ENCODE measurements around the gene KYNU.
"Not testable (repeated sequence)": the region's sequence is repeated elsewhere in the genome, so short reads cannot be mapped to it uniquely, and the experiment has no call there.

The KYNU gene

GRCh38 chr2:143034292-143035074, 157.0 kb downstream of the KYNU start:
- no peak for DNase-seq

- no peak for DNase-seq
These were observed 174.0 kb downstream of the KYNU start for GRCh38 chr2:143051465-143051864.

- not testable (repeated sequence) for DNase-seq
These were observed 176.0 kb downstream of the KYNU start for GRCh38 chr2:143053437-143053836.

GRCh38 chr2:143056550-143056949, 179.1 kb downstream of the KYNU start:
- DNase-seq, result no peak

- no peak for DNase-seq
These were observed 181.4 kb downstream of the KYNU start for GRCh38 chr2:143058851-143059250.

- no peak for DNase-seq
These were observed 186.2 kb downstream of the KYNU start for GRCh38 chr2:143063612-143064200.

- DNase-seq, result no peak
These were observed 190.6 kb downstream of the KYNU start for GRCh38 chr2:143068094-143068493.

- DNase-seq, result no peak
These were observed 191.0 kb downstream of the KYNU start for GRCh38 chr2:143068509-143068908.

- no peak for DNase-seq
These were observed 193.2 kb downstream of the KYNU start for GRCh38 chr2:143070704-143071103.

- DNase-seq, result no peak
These were observed 193.9 kb downstream of the KYNU start for GRCh38 chr2:143071185-143071876.

- not testable (repeated sequence) for DNase-seq
These were observed 197.4 kb downstream of the KYNU start for GRCh38 chr2:143074913-143075312.

GRCh38 chr2:143075711-143076110, 198.2 kb downstream of the KYNU start:
- DNase-seq, result no peak

GRCh38 chr2:143078104-143078503, 200.6 kb downstream of the KYNU start:
- no peak for DNase-seq

- no peak for DNase-seq
These were observed 204.2 kb downstream of the KYNU start for GRCh38 chr2:143081616-143082015.

GRCh38 chr2:143083636-143084035, 206.2 kb downstream of the KYNU start:
- DNase-seq, result no peak

GRCh38 chr2:143084462-143084861, 207.0 kb downstream of the KYNU start:
- DNase-seq, result no peak

- no peak for DNase-seq
These were observed 207.8 kb downstream of the KYNU start for GRCh38 chr2:143085125-143085784.

GRCh38 chr2:143087033-143087432, 209.6 kb downstream of the KYNU start:
- DNase-seq, result no peak

GRCh38 chr2:143088388-143088787, 210.9 kb downstream of the KYNU start:
- no peak for DNase-seq

GRCh38 chr2:143089520-143089919, 212.1 kb downstream of the KYNU start:
- not testable (repeated sequence) for DNase-seq

All from GOT3 (cell line).